Fibroblast of skin of right biceps (primary cell): ENCODE data around the gene LAG3.
A peak's percentile ranks its signal among the peaks of the same experiment; 100 is the strongest.
"Not testable (repeated sequence)": the region's sequence is repeated elsewhere in the genome, so short reads cannot be mapped to it uniquely, and the experiment has no call there.

ENCODE experiments used
- DNase-seq: peaks from one replicate; pipeline ENCODE4 v3.0.0-alpha.2; 2013

Gene LAG3

DNA sequence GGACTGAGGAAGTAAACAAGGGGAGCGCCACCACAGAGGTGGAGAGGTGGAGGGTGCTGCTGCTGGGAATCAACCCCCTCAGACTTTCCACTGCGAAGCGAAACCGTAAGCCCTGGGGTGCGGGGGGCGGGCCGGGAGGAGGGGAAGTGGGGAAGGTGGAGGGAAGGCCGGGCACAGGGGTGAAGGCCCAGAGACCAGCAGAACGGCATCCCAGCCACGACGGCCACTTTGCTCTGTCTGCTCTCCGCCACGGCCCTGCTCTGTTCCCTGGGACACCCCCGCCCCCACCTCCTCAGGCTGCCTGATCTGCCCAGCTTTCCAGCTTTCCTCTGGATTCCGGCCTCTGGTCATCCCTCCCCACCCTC, at the start of gene LAG3:
TSS of gene LAG3 (plus strand) at position 190 of the 365 bp plus-strand sequence. CDS start 333 bp downstream, outside the sequence.
- no peak for DNase-seq

DNA sequence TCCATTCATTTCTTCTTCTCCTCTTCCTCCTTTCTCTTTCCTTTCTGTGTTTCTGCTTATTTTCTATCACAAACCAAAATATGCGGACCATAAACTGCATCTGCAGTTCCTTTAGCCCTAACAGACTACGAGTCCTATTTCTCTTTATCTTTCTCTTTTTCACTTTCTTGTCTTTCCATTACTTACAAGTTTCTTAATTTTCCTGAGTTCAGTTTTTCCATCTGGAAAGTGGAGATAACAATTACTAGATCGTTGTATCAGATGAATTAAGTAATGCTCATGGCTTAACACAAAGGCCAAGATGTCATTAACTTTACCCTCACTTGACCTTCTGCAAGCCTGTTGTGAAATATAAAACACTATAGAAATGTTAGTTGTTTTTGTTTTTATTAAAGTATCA, 49.5 kb upstream of the LAG3 start:
- no peak for DNase-seq

DNA sequence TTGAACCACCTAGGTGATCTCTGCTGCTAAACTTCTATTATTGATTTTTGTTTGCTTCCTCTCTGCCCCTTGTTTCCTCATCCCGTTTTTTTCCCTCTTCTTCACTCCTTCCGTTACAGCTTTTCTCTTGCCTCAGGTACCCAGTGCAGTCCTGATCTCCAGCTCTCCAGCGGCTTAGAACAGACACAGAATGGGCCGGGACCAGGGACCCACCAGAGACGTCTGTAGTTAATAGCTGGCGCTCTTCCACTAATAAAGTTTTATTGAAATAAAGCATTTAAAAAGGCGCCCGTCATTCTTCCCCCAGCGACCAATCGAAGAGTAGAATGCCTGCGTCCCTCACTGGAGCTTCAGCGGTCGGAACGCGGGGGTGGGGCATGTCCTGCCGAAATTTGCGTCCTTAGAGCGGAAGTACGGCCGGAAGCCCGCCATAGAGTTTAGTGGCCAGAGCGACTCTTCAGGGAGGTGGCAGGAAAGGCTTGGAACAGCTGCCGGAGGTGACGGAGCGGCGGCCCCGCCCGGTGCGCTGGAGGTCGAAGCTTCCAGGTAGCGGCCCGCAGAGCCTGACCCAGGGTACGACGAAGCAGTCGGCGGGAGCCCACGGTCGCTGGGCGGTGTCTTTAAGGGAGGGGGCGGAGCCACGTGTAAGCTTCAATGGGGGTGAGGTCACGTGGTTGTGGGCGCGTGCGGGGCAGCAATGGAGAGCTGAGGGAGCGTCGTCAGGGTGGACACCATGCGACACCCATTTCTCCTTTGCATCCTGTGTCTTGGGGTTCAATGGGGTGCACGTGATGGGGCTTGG, 48.5 kb upstream of the LAG3 start, which contains the start of gene COPS7A:
TSS of gene COPS7A (plus strand) at position 440 of the 802 bp plus-strand sequence. CDS start 611 bp downstream, outside the sequence.
- peak; percentile 99 for DNase-seq

DNA sequence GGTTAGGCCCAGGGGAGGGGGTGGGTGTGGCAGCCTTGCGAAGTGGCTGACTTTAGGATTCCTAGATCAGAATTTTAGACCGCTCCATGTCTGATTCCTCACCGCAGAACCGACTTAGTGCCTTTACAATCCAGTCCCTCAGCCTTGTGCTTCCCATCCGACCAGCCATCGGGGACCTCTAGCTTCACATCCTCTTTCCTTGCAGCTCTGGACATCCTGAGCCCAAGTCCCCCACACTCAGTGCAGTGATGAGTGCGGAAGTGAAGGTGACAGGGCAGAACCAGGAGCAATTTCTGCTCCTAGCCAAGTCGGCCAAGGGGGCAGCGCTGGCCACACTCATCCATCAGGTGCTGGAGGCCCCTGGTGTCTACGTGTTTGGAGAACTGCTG, 47.9 kb upstream of the LAG3 start:
- peak; percentile 24 for DNase-seq

DNA sequence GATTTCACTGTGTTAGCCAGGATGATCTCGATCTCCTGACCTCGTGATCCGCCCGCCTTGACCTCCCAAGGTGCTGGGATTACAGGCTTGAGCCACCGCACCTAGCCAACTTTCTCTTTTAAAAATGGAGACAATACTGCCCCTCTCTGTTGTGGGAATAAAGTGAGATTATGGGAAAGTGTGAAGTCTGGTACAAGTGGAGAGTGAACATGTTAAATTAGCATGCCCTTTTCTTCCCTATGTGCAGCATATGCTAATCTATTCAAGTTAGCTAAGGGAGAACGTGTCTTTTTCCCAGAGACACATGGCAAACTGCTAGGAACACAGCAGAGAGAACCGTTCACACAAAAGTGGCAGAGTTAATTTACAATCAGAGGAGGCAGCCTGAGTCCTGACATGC, 47.0 kb upstream of the LAG3 start:
- no peak for DNase-seq

DNA sequence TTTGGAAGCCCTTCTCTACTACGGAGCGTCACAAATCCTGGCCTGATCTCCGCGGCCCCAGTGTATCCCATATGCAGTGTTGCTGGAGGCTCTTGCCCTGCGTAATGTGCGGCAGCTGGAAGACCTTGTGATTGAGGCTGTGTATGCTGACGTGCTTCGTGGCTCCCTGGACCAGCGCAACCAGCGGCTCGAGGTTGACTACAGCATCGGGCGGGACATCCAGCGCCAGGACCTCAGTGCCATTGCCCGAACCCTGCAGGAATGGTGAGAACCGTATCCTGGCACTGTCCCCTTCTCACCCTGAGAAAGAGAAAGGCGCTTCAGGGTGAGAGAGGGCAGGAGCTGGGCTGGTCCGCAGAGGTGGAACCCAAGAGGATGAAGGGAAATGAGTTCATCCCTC, 43.1 kb upstream of the LAG3 start:
- DNase-seq, result no peak

DNA sequence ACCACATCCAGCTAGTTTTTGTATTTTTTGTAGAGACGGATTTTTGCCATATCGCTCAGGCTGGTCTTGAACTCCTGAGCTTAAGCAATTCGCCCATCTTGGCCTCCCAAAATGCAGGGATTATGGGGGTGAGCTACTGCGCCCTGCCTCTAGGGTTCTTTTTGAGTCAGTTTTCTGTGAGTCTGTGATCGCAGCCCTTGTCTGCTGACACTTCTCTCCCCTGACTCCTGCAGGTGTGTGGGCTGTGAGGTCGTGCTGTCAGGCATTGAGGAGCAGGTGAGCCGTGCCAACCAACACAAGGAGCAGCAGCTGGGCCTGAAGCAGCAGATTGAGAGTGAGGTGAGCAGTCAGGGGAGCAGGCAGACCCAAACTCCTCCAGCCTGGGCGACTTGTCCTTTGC, 42.2 kb upstream of the LAG3 start:
- no peak for DNase-seq

DNA sequence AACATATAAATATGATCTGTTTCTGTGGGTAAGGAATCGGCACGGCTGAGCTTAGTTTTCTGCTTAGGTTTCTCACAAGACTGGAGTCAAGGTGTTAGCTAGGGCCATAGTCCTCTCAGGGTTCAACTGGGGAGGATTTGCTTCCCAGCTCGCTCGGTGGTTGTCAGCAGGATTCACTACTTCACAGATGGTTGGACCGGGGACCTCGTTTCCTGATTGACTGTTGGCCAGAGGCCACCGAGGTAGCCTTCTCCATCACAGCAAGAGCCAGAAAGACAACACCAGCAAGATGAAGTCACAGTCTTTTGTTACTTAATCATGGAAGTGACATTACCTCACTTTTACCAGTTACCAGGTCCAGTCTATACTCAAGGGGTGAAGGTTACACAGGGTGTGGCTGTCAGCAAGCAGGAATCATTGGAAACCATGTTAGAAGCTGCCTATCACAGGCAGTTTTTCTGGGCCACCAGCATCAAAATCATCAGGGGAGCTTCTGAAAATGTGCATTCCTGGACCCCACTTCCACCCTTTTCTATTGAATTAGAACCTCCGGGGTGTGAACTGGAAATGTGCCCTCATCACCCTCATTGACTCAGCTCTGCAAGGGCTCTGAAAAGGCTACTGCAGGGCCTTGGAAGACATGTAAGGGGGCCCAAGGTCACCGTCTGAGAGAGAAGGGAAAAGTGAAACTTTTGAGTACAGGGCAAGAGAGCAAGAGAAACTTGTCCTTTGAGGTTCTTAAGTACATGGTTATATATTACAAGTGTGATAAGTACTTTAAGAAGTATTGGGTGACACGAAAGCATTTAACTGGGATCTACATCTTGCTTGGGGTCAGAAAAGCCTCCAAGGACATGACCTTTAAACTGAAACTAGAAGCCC, 37.6 kb upstream of the LAG3 start:
- no peak for DNase-seq

DNA sequence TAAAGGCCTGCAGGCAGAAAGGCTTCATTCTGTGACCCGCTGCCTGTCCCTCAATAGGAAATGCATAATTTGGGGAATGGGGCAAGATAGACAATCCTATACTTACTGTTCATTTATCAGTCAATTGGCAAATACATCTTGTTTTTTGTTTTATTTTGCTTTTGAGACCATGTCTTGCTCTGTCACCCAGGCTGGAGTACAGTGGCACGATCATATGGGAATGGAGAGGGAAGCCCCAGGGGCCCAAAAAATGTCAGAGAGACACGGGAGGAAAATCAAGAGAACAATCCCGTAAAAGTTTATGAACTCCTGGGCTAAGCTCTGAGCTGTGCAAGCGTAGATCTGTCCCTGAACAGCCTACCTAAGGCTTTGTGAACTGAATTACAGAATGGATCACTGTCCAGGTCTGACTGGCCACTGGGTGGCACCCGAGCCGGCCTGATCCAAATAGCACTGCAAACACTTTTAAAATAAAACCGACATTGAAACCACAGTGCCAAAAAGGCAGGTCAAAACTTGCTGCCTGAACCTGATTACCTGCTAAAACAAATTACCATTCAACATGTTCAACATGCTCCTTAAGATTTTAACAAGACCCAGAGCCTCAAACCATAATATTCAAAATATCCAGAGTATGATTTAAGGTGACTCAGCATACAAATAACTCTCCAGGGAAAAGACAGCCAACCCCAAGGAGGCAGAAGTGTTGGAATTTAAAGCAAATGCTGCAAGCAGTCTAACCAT, 36.7 kb upstream of the LAG3 start:
- DNase-seq, result peak; percentile 78

DNA sequence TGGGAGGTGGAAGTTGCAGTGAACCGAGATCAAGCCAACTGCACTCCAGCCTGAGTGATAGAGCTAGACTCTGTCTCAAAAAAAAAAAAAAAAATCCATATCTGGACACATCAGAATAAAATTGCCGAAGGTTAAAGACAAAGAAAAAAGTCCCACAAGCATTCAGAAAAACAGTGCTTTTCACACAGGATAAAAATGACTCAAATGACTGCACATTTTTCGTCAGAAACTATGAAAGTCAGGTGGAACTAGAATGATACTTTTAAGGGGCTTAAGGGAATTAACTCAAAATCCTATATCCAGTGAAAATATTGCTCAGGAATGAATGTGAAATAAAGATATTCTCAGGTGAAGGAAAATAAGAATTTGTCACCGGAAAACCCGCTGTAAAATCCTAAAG, 35.6 kb upstream of the LAG3 start:
- DNase-seq, result no peak

DNA sequence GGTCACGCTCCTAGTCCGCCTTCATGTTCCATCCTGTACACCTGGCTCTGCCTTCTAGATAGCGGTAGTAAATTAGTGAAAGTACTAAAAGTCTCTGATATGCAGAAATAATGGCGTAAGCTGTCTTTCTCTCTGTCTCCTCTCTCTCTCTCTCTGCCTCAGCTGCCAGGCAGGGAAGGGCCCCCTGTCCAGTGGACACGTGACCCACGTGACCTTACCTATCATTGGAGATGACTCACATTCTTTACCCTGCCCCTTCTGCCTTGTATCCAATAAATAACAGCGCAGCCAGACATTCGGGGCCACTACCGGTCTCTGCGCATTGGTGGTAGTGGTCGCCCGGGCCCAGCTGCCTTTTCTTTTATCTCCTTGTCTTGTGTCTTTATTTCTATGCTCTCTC, 30.2 kb upstream of the LAG3 start:
- DNase-seq, result not testable (repeated sequence)

DNA sequence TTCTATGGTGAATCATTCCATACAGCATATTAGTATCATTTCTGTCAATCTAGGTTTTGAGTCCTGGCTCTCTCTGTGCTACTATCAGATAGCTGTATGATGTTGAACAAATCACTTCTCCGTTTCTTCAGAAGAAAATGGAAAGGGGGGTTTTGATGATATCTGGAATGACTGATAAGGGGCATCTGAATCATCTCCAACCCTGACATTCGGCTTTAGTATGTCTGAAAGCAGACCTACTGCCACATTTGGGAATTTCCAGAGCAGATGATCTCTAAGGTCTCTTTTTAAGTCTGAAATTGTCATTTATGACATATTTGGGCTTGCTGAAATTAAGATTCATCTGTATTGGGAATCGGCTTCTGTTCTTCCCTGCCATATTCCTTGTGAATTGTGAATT, 29.5 kb upstream of the LAG3 start:
- DNase-seq, result no peak

DNA sequence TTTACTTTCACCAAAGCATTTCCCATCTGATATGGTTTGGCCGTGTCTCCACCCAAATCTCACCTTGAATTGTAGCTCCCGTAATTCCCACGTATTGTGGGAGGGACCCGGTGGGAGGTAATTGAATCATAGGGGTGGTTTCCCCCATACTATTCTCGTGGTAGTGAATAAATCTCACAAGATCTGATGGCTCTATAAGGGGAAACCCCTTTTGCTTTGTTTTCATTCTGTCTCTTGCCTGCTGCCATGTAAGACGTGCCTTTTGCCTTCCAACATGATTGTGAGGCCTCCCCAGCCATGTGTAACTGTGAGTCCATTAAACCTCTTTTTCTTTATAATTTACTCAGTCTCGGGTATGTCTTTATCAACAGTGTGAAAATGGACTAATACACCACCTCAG, 29.0 kb upstream of the LAG3 start:
- DNase-seq, result not testable (repeated sequence)

DNA sequence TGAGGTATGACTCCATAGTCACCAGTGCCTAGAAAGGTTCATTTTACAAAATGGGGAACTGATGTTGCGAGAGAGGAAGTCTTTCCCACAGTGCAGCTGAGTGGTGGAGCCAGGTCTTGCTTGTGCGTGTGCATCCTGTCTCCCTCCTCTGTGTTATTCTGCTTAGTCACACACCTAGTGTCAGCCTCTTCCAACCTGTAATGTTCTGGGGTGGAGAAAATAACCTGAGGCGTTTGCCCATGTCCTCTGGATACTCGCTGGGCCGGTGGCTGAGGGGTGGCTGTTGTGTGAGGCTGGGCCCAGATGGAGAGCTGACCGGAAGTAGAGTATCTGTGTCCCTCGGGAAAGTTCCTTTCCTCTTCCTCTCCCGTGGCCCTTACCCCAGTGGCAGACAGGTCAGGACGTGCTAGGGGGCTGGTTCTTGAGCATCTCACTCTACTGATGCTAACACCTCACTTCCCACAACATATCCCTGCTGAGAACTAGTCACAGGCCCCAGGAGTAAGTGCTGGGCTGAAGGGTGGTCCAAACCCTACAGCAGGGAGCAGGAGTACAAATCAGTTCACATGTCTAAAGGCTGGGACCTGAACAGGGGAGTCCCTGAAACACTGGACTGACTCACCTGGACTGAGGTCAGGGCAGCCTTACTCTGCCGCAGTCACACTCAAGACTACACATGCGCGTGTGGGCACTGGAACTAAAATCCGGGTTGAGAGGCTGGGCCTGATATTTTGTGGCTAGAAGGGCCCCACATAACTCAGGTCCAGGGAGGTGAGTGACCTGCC, 26.4 kb upstream of the LAG3 start:
- no peak for DNase-seq

DNA sequence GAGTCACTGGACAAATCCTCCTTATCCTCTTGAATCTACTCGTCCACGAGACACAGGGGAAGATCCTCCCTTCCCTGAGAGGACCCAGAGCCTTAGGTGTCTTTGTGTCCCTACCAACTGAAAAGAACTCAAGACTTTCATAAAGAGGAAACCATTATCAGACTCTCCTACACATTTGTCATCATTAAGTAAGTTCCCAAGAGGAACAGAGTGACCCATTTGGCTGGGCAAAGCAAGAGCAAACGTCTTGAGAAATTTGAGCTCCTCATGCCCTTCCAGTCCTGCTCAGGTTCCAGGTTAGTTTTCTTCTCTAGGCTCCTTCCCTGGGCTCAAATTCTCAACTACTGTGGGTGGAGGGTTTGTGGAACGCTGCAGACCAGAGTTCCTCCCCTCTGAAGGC, 25.1 kb upstream of the LAG3 start:
- DNase-seq, result no peak

DNA sequence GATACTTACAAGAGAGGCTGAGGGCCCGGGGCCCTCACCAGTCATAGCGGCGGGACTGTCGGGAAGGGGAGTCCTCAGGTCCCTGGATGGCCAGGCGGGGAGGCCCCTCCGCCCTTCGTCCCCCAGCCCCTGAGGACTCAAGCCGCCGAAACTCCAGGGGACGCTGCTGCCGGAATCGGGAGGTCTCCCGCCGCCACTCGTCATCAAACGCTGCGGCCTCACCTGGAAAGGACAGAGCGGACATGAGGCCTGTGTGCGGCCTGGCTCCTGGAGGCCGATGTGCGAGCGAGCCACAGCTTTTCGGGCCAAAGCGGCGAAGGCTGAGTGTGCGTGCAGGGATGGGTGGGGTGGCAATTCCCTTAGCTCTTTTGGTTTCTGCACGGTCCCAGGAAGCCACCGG, 23.6 kb upstream of the LAG3 start:
- DNase-seq, result no peak

DNA sequence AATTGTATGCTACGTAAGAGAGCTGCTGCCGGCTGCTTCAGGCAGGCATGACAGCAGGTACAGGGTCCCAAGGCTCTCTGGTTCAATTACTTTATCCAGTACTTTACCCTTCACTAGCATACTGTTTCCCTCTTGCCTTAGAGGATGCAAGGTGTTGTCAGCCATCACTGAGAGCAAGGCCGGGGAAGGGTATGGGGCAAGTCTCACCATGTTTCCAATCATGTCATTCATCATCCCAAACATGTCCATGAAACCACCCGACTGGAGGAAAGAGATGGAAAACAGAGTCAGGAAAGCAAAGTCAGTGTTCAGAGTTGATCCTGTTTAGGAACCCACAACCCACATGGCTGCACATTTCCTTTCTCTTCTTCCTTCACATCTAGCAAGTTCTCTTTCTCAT, 21.8 kb upstream of the LAG3 start:
- no peak for DNase-seq

DNA sequence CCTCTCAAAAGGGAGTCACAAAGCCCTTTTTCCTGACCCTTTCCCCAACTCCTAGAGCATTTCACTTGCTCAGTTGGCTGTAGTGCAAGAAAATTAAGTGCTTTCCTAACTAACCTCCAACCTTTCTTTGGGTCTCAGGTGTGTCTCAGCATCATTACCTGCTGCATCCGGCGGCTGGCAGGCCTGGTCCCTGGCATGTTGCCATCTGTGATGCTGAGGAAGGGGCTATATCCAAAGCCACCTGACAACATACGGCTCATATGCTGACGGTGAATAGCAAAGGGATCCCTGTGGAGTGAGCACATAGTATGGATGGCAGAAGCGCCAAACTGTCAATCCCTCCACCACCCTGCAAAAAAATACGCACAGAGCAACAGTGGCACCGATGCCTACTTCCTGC, 20.6 kb upstream of the LAG3 start:
- no peak for DNase-seq

DNA sequence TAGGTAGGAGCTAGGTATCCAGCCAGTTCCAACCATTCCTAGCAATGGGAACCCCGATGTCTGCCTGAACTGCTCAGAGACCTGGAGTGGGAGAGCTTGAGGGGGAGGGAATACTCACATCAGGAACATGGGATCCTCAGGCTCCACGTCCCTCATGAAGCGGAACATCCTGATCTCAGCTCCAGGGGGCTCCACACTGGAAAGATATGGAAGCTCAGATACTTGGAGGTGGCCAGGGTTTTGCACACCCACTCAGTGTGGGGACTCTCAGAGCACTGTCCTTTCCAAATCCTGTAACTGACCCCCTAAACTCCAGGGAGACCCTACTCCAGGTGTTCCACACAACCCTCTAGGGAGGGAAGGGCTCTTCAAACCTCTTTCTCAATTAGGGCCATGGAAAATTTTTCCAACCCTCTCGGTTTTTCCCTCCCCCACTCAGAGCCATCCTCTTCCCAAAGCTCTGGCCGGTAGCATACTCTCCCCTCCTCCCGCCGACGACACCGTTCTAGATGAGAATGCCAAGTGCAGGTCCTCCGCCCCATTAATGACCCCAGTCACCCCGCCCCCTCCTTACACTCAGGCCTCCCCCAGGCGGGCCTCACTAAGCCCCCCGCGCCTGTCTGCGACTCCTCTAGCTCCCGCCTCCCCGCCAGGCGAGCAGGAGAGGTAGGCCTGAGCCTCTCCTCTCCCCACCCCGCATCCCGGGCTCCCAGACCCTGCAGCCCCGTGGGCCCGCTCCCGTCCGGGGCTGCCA, 20.0 kb upstream of the LAG3 start:
- DNase-seq, result peak; percentile 65

DNA sequence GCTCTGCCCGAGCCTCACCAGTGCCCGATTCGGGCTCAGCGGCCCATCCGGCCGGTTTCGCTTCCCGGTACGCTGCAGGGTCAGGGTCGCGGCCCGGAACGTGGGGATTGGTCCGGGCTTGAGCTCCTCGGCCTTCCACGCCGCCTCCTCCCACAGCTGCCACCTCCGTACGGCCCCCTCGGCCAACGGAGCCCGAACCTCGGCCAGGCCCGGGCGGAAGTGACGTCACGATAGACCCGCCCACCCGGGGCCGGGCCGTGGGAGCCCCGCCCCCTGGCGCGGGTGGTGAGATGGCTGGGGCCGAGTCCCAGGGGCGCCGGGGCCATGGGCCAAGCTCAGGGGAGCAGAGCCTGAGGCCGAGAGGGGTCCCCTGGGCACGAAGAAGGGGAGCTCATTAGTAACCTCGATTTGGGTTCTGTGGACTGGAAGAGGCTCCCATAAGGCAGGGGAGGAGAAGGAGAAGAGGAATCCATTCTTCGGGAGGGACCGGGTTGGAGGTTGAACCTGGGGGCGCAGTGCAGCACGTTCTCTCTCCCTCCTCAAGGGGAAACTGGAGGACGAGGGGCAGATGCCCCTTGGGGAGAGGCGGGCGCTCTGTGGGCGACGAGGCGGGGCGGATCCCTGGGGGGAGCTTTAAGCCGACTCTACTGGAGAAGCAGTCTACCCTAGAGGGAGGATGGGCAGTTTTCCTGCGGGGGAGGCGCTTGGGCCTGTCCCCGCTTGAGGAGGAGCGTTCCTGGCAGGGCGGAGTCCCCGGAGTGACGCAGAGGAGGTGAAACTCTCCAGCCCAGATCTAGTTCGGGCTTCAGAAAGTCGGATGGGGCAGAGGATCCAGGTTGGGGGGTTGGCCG, 19.2 kb upstream of the LAG3 start, which contains the start of gene MLF2:
TSS of gene MLF2 (minus strand) at position 221 of the 851 bp plus-strand sequence. CDS start 807 bp downstream, outside the sequence.
- DNase-seq, result peak; percentile 100
